ENCODE measurements around the gene TUBB. TPM values are rescaled to one million over a fixed set of nuclear protein-coding genes. Genes with fewer than 3 reads are reported as not detected.

The TUBB gene
- total RNA-seq, 1 donor from 2014 or later = 452 TPM

Other genes with a start within 250 kb of the TUBB start
- 450 TPM for gene HLA-E, start 230.8 kb upstream of the TUBB start, total RNA-seq
- 65.8 TPM for gene GNL1, start 163.9 kb upstream of the TUBB start, total RNA-seq
- gene PRR3, start 163.1 kb upstream of the TUBB start, total RNA-seq = 9.2 TPM
- gene ABCF1, start 148.9 kb upstream of the TUBB start, total RNA-seq = 59.2 TPM
- 49.1 TPM for gene PPP1R10, start 103.1 kb upstream of the TUBB start, total RNA-seq
- gene MRPS18B, start 102.5 kb upstream of the TUBB start, total RNA-seq = 44.4 TPM
- gene ATAT1, start 93.5 kb upstream of the TUBB start, total RNA-seq = 8.4 TPM
- gene C6orf136, start 73.2 kb upstream of the TUBB start, total RNA-seq = 12.4 TPM
- 27.2 TPM for gene DHX16, start 47.3 kb upstream of the TUBB start, total RNA-seq
- gene PPP1R18, start 33.7 kb upstream of the TUBB start, total RNA-seq = 87.0 TPM
- gene NRM, start 29.4 kb upstream of the TUBB start, total RNA-seq = 7.3 TPM
- gene MDC1, start 3.1 kb upstream of the TUBB start, total RNA-seq = 19.8 TPM
- gene FLOT1, start 22.3 kb downstream of the TUBB start, total RNA-seq = 190 TPM
- 146 TPM for gene IER3, start 24.2 kb downstream of the TUBB start, total RNA-seq
- 82.1 TPM for gene DDR1, start 164.2 kb downstream of the TUBB start, total RNA-seq
- 44.4 TPM for gene GTF2H4, start 187.9 kb downstream of the TUBB start, total RNA-seq
- 23.5 TPM for gene VARS2, start 193.9 kb downstream of the TUBB start, total RNA-seq
- not detected for gene SFTA2, start 211.8 kb downstream of the TUBB start, total RNA-seq
- not detected for gene MUCL3, start 220.6 kb downstream of the TUBB start, total RNA-seq

All from mesenteric fat pad (tissue), 1 donor.